Measurements from ENCODE around the gene SLC24A1.

DNA sequence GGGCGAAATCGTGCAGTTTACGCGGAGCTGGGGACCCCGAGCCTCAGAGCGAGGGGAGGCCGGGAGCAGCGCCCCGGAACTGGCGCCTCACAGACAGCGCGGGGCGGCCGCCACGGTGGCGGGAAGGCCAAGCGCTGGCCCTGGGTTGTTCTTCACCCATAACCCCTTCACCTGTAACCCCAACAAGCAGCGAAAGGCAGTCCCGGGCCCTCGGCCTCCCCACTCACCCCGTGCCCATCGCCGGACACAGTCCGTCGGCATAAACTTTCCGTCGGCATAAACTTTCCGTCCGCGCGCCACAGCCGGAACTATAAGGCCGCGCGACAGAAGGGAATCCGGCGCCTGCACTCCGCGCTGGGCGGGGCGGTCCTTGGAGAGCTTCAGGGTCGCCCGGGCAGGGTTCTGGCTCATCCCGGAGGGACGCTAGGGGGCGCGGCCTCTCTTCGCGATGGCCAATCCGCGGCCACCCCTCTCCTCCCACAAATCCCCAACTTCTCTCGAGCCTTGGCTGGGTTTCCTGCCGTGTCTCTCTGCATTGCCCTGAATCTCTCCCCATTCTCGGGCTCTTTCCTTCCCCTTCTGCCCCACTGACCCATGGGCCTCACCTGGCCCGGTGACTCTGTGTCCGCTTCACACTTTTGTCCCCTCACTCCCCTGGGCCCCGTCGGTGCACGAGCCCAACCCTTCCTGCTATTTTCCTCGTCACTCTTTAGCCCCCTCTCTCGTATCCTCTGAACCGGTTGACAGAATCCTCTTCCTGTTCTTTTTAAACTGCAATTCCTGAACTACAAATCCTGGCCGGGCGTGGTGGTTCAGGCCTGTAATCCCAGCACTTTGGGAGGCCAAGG, 10.6 kb upstream of the SLC24A1 start, which contains the start of gene INTS14:
- TF ChIP-seq, protein P1, sequence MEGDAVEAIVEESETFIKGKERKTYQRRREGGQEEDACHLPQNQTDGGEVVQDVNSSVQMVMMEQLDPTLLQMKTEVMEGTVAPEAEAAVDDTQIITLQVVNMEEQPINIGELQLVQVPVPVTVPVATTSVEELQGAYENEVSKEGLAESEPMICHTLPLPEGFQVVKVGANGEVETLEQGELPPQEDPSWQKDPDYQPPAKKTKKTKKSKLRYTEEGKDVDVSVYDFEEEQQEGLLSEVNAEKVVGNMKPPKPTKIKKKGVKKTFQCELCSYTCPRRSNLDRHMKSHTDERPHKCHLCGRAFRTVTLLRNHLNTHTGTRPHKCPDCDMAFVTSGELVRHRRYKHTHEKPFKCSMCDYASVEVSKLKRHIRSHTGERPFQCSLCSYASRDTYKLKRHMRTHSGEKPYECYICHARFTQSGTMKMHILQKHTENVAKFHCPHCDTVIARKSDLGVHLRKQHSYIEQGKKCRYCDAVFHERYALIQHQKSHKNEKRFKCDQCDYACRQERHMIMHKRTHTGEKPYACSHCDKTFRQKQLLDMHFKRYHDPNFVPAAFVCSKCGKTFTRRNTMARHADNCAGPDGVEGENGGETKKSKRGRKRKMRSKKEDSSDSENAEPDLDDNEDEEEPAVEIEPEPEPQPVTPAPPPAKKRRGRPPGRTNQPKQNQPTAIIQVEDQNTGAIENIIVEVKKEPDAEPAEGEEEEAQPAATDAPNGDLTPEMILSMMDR (IDR thresholded peaks at IDR 0.05) = peak; percentile 43 to 73 (median 65)
- peak; percentile 71 to 83 for TF ChIP-seq POLR2A (IDR thresholded peaks at IDR 0.05)

Data from Peyer's patch (tissue), 4 donors.